Measurements from ENCODE around the gene ACIN1. TPM values are rescaled to one million over a fixed set of nuclear protein-coding genes. Genes with fewer than 3 reads are reported as not detected.

ACIN1 gene
- total and polyA plus RNA-seq, 9 donors: 83.3 to 165 (median 135) TPM

- WGBS, 3 donors: 65 to 75% (median 71%) methylated on average over 4 of the region's 4 CpGs
- intact Hi-C loops (cut with DNase I): no loop called here
Measured at GRCh38 chr14:23069413-23069806, 25.5 kb downstream of the ACIN1 start.

GRCh38 chr14:23068789-23069412 is 26.0 kb downstream of the ACIN1 start:
- Histone ChIP-seq H3K9me3 (no peaks in the 10 kb centered on the region), H3K27me3 (no peaks in the 10 kb centered on the region), H3K4me3 (no peak overlapping the region), H3K4me1 (ENCODE audit: insufficient read depth) (peaks cover 9% of the 10 kb centered on the region), H3K36me3 (peaks cover under 1% of the 10 kb centered on the region), H3K27ac (no peak overlapping the region)
- intact Hi-C loops (cut with DNase I): no loop called here
- 25 to 28% (median 26%) methylated on average over 8 of the region's 8 CpGs for WGBS, 3 donors
- peak; percentile 74 to 87 (median 76) for DNase-seq
- TF ChIP-seq EP300 (IDR thresholded peaks at IDR 0.05): no peak
- TF ChIP-seq, protein P1, sequence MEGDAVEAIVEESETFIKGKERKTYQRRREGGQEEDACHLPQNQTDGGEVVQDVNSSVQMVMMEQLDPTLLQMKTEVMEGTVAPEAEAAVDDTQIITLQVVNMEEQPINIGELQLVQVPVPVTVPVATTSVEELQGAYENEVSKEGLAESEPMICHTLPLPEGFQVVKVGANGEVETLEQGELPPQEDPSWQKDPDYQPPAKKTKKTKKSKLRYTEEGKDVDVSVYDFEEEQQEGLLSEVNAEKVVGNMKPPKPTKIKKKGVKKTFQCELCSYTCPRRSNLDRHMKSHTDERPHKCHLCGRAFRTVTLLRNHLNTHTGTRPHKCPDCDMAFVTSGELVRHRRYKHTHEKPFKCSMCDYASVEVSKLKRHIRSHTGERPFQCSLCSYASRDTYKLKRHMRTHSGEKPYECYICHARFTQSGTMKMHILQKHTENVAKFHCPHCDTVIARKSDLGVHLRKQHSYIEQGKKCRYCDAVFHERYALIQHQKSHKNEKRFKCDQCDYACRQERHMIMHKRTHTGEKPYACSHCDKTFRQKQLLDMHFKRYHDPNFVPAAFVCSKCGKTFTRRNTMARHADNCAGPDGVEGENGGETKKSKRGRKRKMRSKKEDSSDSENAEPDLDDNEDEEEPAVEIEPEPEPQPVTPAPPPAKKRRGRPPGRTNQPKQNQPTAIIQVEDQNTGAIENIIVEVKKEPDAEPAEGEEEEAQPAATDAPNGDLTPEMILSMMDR (IDR thresholded peaks at IDR 0.05): peak; percentile 88 to 97 (median 94)

More at GRCh38 chr14:23069413-23069806, 25.5 kb downstream of the ACIN1 start:
- H3K4me3 ChIP-seq: no peak overlapping the region
- H3K9me3 ChIP-seq: no peaks in the 10 kb centered on the region
- no peak overlapping the region for H3K27ac ChIP-seq
- no peaks in the 10 kb centered on the region for H3K27me3 ChIP-seq
- TF ChIP-seq EP300 (IDR thresholded peaks at IDR 0.05) (no peak), POLR2A (IDR thresholded peaks at IDR 0.05) (no peak)
- TF ChIP-seq, protein P1 (IDR thresholded peaks at IDR 0.05): no peak
- no peaks in the 10 kb centered on the region for H3K36me3 ChIP-seq
- peak in 2 of 5 donors; percentile 23 to 36 for DNase-seq
- H3K4me1 ChIP-seq (ENCODE audit: insufficient read depth): peaks cover 9% of the 10 kb centered on the region

DNA sequence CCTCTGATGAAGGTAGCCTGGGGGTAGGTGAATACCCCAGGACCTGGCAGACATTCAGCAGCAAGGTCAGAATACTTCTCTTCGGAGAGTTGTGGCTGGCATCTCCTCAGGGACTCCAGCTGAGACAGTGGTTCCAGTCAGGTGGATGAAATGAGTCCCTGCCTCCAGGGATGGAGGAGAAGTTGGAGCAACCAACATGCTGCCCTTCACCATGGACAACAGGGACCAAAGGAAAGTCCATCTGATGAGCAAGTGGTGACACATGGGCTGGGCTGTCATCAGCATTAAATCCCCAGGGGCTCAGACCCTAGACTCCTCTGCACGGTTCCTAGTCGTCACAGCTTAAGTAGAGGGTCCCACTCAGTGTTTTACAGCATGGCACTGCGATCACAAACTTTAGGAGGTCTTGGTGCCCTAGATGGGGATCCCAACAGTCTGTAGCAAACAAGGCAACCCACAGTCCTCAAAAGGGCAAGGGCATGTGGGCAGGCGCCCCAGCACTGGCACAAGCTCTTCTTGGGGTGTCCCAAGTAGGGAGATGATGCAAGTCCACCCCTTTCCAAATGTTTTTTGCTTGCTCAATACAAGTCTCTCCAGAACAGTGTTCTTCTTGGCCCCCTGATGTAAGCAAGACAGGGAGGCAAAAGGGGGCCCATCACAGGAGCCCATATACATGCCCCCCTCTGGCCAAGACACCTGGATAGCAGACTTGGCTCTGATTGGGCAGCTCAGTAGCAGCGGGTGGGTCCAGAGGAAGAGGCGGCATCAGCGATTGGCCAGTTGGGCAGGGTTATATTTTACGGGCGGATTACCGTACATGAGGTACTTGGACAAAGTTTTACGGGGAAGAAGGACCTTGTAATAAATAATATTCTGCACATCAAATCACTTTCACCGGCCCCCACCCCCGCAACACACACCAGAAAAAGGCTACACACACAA is 26.8 kb downstream of the ACIN1 start:
- DNase-seq: peak in 2 of 5 donors; percentile 31 to 40
- H3K9me3 ChIP-seq: no peaks in the 10 kb centered on the region
- no peaks in the 10 kb centered on the region for H3K27me3 ChIP-seq
- peaks cover 9% of the 10 kb centered on the region for H3K4me1 ChIP-seq (ENCODE audit: insufficient read depth)
- H3K27ac ChIP-seq: no peak overlapping the region
- no peak for TF ChIP-seq EP300 (IDR thresholded peaks at IDR 0.05)
- TF ChIP-seq, protein P1 (IDR thresholded peaks at IDR 0.05): no peak
- no peak for TF ChIP-seq POLR2A (IDR thresholded peaks at IDR 0.05)
- no peak overlapping the region for H3K4me3 ChIP-seq
- intact Hi-C loops (cut with DNase I): no loop called here
- WGBS, 3 donors: 64 to 72% (median 67%) methylated on average over 14 of the region's 14 CpGs
- H3K36me3 ChIP-seq: peaks cover 2% of the 10 kb centered on the region

DNA sequence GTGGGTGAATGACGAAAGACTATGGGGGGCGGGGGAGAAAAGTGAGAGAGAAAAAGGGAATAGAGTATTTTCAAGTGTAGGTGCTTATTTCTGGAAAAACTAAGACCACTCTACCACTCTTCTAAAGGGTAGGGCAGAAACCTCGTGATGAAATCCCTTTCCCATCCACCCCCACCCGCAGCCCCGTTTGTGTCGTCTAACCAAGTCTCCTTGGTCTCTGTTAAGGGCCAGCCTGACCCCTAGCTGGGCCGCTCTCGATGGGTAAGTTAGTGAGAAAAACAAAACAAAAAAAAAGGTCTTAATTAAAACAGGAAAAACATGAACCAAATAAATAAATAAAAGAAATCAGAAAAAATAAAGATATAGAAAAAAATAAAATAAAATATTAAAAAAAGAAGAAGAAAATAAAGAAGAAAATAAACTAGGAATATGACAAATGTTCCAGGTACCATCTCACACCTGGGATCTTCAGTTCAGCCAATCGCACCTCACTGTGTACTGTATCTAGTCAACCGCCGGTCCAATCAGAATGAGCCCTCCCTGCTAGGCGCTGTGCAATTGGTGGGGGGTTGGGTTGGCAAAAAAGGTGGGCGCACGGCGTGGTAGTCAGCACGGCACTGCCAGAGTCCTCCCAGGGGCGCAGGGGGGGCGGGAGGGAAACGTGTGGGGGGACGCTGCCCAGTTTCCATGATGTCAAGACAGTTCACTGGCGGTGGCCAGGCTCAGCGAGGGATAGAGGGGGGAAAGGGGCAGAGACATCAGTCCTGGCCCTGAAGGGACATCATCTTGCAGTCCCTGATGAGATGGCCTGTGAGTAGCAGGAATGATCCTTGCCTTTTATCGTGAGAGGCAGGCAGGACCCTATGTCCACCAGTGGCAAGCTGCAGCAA is 27.8 kb downstream of the ACIN1 start:
- H3K4me1 ChIP-seq (ENCODE audit: insufficient read depth): peaks cover 7% of the 10 kb centered on the region
- WGBS, 3 donors: 77 to 81% (median 78%) methylated on average over 23 of the region's 23 CpGs
- intact Hi-C loops (cut with DNase I): no loop called here
- peak in 2 of 5 donors; percentile 26 to 36 for DNase-seq
- TF ChIP-seq POLR2A (IDR thresholded peaks at IDR 0.05) (no peak), EP300 (IDR thresholded peaks at IDR 0.05) (no peak)
- TF ChIP-seq, protein P1 (IDR thresholded peaks at IDR 0.05): no peak
- H3K27me3 ChIP-seq: no peaks in the 10 kb centered on the region
- H3K27ac ChIP-seq: no peak overlapping the region
- peaks cover 2% of the 10 kb centered on the region for H3K36me3 ChIP-seq
- H3K9me3 ChIP-seq: no peaks in the 10 kb centered on the region
- no peak overlapping the region for H3K4me3 ChIP-seq

Data from ovary (tissue), 9 donors.